HL-60/S4 treated with phorbol 12-myristate 13-acetate at 8.2 ng/mL for 4 days and 3 days (cell line): ENCODE results near the gene ZNF776.
"Not testable (repeated sequence)": the region's sequence is repeated elsewhere in the genome, so short reads cannot be mapped to it uniquely, and the experiment has no call there.

ENCODE experiments used
- in situ Hi-C: fragments of 300-500 bp; cut with MboI; formaldehyde crosslinking; loops from 2 replicates; pipeline ENCODE4 v1.15.0; 2022; ENCODE audit warnings: low sequenced_read_pairs

ZNF776 gene

GRCh38 chr19:57776764-57777296 is 30.2 kb downstream of the ZNF776 start:
- in situ Hi-C loops: no loop called here

DNA sequence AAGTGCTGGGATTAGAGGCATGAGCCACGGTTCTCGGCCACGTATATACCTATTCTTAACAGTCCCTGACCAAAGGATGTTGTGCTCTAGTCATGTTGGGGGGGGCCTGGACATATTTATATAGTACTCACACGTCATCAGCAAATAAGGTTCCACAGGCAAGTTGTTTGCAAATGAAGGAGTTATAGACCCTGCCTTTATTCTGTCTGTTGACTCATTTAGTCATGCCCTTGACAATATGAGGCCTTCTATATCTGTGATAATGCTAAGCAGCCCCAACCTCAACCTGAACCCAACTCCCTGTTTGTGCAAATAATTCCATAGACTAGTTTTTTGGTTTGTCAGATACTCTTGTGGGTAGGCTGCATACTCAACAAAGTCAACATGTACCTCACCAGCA is 31.7 kb downstream of the ZNF776 start:
- in situ Hi-C loops: no loop called here

DNA sequence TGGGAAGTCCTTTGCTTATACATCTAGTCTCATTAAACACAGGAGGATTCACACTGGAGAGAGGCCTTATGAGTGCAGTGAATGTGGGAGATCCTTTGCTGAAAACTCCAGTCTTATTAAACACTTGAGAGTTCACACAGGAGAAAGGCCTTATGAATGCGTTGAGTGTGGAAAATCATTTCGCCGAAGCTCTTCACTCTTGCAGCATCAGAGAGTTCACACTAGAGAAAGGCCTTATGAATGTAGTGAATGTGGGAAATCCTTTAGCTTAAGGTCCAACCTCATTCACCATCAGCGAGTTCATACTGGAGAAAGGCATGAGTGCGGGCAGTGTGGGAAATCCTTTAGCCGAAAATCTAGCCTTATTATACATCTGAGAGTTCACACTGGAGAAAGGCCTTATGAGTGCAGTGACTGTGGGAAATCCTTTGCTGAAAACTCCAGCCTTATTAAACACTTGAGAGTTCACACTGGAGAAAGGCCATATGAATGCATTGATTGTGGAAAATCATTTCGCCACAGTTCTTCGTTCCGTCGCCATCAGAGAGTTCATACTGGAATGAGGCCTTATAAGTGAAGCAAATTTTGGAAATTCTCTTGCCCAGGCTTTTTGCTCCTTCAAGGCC is 32.7 kb downstream of the ZNF776 start:
- in situ Hi-C loops: no loop called here

GRCh38 chr19:57786286-57786685 is 39.7 kb downstream of the ZNF776 start:
- in situ Hi-C loops: no loop called here

DNA sequence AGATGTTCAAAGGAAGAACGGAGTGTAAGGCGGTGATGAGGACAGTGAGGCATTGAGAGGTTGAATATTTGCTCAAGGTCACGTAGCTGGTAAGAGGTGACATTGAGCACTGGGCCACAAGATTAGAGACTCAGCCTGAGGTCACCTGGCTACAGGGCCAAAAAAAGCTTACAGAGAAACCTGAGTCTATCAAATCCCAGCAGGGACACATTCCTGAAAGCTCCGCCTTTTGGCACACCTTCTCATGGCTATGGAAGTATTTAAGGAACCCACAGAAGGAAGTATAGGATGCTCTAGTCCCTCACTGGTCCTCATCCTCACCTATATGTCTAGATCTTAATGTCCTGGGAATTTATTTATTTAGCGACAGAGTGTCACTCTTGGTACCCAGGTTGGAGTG is 40.3 kb downstream of the ZNF776 start:
- in situ Hi-C loops: no loop called here

DNA sequence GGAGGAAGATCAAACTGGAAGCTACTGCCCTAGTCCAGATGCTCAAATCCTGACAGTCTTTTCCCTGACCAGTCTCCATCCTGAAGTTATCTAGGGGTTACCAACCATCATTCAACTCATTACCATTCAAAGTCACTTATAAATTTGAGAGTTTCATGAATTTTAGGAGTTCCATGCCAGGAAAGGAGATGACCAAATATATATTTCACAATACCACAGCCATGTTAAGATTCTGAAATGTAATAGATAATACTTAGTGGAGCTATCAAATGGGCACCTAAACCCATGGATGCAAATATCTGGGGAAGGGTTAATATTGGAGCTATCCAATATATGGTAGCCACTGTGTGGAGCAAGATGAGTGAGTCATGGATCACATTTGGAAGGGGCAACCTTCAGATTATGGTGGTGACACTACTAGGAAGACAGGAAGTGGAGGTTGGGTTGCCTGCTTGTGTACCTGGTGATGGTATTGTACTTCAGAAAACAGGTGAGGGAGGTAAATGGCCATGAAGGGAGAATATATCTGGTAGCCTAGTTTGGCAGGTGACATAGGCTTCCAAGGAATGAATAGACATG is 41.6 kb downstream of the ZNF776 start:
- in situ Hi-C loops: no loop called here

DNA sequence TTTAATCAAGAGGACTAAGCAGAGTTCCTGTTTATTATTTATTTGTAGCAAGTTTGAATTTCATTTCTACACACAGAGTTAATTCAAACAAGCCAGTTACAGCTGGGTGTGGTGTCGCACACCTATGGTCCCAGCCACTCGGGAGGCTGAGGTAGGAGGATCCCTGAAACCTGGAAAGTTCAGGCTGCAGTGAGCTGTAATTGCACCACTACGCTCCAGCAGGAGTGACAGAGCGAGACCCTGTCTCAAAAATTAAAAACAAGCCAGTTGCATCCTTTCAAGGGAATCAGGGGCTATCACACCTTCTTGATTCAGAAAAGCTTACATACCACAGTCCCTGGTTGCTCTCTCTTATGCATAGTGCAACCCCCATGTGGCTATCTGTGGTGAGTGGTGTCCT is 42.7 kb downstream of the ZNF776 start:
- in situ Hi-C loops: no loop called here

DNA sequence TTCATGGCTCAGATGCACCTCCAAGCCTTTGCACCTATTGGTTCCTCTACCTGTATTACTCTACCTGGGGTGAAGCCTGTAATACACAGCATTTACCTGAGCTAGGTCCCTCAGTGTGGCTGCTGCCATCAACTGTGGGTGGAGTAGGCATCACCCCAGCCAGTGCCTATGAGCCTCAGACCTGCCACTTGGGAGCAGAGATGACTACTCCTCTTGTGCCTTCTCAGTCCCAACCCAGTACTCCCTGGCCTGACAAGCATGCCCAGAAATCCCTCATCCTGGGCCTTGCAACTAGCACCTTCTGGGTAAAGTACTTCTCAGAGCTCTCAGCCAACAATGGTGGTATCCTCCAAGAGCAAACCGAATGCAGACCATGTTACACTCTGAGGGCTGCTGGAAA is 50.0 kb downstream of the ZNF776 start:
- in situ Hi-C loops: not testable (repeated sequence)

DNA sequence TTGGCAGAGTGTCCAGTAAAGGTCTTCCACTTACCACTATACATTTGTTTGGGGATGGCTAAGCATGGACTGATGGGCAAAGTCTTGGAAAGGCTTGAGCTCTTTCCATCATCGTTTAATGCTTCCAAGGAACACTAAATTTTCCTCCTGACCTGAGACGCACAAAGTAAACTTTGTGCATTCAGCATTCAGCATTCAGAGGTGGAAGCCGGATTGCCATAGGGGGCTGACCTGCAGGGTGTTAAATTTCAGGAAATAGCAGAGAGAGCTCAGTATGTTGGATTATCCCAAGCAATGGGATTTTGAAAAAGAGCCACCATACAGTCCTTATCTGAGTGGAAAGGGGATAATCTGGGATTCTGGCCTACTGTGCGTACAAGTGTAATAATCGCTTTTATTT is 54.1 kb downstream of the ZNF776 start:
- in situ Hi-C loops: no loop called here

DNA sequence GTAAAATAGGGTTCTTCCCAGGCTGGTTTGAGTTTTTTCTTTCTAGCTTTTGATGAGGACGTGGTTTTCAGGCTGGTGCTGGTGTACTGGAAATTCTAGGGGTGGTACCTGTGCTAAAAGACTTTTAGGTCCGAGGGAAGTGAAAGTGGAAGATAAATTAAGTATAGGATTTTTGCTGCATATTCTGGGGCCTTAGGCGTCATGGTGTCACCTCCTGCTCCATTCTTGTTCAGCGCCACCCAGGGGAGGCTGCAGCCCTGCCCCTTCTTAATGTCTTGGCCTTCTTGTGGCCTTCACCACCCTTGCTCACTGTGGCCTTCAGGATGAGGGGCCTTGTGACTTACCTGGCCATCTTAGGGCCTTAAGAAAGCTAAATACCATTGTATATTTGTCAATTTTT is 55.7 kb downstream of the ZNF776 start:
- in situ Hi-C loops: no loop called here

DNA sequence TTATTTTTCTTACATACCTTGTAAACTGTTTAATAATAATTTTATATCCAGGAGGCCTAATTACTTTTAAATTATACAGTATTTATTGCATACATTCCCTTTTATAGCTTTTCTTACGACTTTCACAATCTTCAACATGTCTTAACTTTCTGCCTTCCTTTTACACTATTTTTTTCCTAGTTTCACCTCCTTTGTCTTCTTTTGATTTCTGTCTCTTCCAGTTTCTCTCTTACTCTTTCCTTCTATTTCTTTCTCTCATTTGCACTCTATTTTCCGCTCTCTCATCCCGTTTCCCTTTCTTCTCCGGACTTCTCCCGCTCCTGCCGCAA is 56.6 kb downstream of the ZNF776 start:
- in situ Hi-C loops: no loop called here

GRCh38 chr19:57803594-57804325 is 57.1 kb downstream of the ZNF776 start:
- in situ Hi-C loops: no loop called here

- in situ Hi-C loops: no loop called here
Measured at GRCh38 chr19:57807541-57807940, 60.9 kb downstream of the ZNF776 start.
